ENCODE data around the gene KLHL1. TPM values are rescaled to one million over a fixed set of nuclear protein-coding genes. Genes with fewer than 3 reads are reported as not detected.

The KLHL1 gene
- total RNA-seq, 1 donor from 2014 or later: not detected

- H3K27me3 ChIP-seq (ENCODE audit: low read depth): peaks cover 34% of the 10 kb centered on the region
- no peak for DNase-seq
- no peak within 1 kb of the TSS for H3K27ac ChIP-seq (replicated peaks)
- no peaks in the 10 kb centered on the region for H3K4me1 ChIP-seq
- intact Hi-C loops (cut with micrococcal nuclease): no loop called here
- H3K36me3 ChIP-seq: no peaks in the 10 kb centered on the region
- H3K4me3 ChIP-seq: peak within 1 kb of the TSS; percentile 15
- TF ChIP-seq, protein P1, sequence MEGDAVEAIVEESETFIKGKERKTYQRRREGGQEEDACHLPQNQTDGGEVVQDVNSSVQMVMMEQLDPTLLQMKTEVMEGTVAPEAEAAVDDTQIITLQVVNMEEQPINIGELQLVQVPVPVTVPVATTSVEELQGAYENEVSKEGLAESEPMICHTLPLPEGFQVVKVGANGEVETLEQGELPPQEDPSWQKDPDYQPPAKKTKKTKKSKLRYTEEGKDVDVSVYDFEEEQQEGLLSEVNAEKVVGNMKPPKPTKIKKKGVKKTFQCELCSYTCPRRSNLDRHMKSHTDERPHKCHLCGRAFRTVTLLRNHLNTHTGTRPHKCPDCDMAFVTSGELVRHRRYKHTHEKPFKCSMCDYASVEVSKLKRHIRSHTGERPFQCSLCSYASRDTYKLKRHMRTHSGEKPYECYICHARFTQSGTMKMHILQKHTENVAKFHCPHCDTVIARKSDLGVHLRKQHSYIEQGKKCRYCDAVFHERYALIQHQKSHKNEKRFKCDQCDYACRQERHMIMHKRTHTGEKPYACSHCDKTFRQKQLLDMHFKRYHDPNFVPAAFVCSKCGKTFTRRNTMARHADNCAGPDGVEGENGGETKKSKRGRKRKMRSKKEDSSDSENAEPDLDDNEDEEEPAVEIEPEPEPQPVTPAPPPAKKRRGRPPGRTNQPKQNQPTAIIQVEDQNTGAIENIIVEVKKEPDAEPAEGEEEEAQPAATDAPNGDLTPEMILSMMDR (IDR thresholded peaks at IDR 0.05; ENCODE audit: borderline replicate concordance): no peak
- H3K9me3 ChIP-seq (replicated peaks): no peaks in the 10 kb centered on the region
Measured at GRCh38 chr13:70107498-70108281, 562 bp downstream of the KLHL1 start, which contains the start of gene ATXN8OS. Gene ATXN8OS (plus strand): TSS chr13:70107826.

- H3K9me3 ChIP-seq (replicated peaks): no peaks in the 10 kb centered on the region
- H3K4me3 ChIP-seq: no peak overlapping the region
- H3K36me3 ChIP-seq: no peaks in the 10 kb centered on the region
- DNase-seq: no peak
- TF ChIP-seq, protein P1 (IDR thresholded peaks at IDR 0.05; ENCODE audit: borderline replicate concordance): no peak
- H3K27ac ChIP-seq (replicated peaks): no peak overlapping the region
- no peaks in the 10 kb centered on the region for H3K4me1 ChIP-seq
- peaks cover 34% of the 10 kb centered on the region for H3K27me3 ChIP-seq (ENCODE audit: low read depth)
- intact Hi-C loops (cut with micrococcal nuclease): no loop called here
Measured at GRCh38 chr13:70107125-70107497, 1.1 kb downstream of the KLHL1 start.

DNA sequence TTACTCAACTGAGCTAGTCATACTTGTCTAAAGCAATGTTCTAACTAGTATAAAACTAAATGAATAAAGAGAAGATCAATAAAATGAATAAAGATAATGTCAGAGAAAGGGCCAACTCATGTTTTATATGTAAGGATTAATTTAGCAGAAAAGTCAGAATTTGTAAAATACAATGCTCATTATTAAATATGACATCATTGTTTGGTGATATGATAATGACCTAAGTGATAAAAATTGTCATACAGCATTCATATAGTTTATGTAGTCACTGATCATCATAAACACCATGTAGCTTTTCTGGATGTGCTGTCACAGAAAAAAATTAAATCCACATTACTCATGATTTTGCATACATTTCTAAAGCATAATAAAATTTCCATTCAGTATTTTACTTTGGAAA lies 3.8 kb downstream of the KLHL1 start:
- no peak overlapping the region for H3K4me3 ChIP-seq
- no peaks in the 10 kb centered on the region for H3K9me3 ChIP-seq (replicated peaks)
- H3K27ac ChIP-seq (replicated peaks): no peak overlapping the region
- H3K4me1 ChIP-seq: no peaks in the 10 kb centered on the region
- no peak for DNase-seq
- no peaks in the 10 kb centered on the region for H3K36me3 ChIP-seq
- H3K27me3 ChIP-seq (ENCODE audit: low read depth): peaks cover 33% of the 10 kb centered on the region
- intact Hi-C loops (cut with micrococcal nuclease): no loop called here
- TF ChIP-seq, protein P1 (IDR thresholded peaks at IDR 0.05; ENCODE audit: borderline replicate concordance): no peak

DNA sequence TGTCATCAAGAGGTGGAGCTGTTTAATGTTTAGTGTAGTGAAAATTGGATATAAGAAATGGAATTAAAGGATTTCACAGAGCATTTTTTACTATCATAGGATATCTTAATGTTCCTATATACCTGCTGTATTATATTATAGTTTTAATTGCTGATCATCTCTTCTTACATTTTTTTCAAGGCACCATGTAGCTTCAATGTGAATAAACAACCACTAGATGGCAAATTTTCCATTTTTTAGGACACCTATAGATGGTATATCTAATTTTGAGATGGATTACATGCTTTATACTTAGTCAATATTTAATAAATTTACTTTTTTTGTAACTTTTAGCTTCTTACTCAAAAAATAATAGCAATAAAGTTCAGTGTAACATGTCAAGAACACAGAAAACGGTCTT lies 9.6 kb downstream of the KLHL1 start:
- no peaks in the 10 kb centered on the region for H3K27me3 ChIP-seq (ENCODE audit: low read depth)
- no peaks in the 10 kb centered on the region for H3K4me1 ChIP-seq
- no peaks in the 10 kb centered on the region for H3K9me3 ChIP-seq (replicated peaks)
- no peak for DNase-seq
- TF ChIP-seq, protein P1 (IDR thresholded peaks at IDR 0.05; ENCODE audit: borderline replicate concordance): peak; percentile 45
- H3K27ac ChIP-seq (replicated peaks): no peak overlapping the region
- no peaks in the 10 kb centered on the region for H3K36me3 ChIP-seq
- H3K4me3 ChIP-seq: no peak overlapping the region
- intact Hi-C loops (cut with micrococcal nuclease): no loop called here

DNA sequence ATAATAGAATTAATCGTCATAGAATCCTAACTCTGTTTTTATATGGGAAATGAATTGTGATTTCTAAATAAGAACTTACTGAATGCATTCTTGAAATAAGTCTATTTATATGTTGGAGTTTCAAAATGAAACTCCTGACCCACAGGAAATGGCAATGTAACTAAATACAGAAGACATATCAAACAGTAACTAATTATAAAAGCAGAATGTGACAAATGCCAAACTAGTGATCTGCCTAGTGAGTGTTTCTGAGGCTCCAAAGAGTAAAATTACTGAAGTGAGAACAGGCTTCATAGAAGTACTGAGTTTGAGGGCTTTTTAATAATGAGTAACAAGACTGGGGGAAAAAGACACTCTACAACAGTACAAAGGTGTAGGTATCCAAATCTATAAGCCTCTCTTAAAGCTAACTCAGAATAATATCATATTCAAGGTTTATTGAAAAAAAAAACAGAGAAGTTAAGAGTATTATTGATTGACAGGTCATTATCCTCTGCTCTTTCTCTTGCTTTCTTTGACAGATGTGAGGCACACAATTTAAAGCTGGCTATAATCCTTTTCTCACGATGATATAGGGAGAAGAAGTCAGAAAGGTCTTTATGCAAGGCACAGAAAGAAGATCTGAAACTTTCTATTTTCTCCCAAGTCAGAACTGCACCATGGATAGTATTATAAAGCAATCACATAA lies 18.1 kb downstream of the KLHL1 start:
- intact Hi-C loops (cut with micrococcal nuclease): no loop called here
- H3K4me3 ChIP-seq: no peak overlapping the region
- H3K27ac ChIP-seq (replicated peaks): no peak overlapping the region
- DNase-seq: no peak
- H3K36me3 ChIP-seq: no peaks in the 10 kb centered on the region
- no peaks in the 10 kb centered on the region for H3K9me3 ChIP-seq (replicated peaks)
- peaks cover 18% of the 10 kb centered on the region for H3K4me1 ChIP-seq
- TF ChIP-seq, protein P1 (IDR thresholded peaks at IDR 0.05; ENCODE audit: borderline replicate concordance): no peak
- no peaks in the 10 kb centered on the region for H3K27me3 ChIP-seq (ENCODE audit: low read depth)
